ENCODE results near the gene ZNF524. TPM values are rescaled to one million over a fixed set of nuclear protein-coding genes. Genes with fewer than 3 reads are reported as not detected.

The ZNF524 gene
- total RNA-seq, 2 experiments from 2014 or later = 9.2 to 21.6 TPM

DNA sequence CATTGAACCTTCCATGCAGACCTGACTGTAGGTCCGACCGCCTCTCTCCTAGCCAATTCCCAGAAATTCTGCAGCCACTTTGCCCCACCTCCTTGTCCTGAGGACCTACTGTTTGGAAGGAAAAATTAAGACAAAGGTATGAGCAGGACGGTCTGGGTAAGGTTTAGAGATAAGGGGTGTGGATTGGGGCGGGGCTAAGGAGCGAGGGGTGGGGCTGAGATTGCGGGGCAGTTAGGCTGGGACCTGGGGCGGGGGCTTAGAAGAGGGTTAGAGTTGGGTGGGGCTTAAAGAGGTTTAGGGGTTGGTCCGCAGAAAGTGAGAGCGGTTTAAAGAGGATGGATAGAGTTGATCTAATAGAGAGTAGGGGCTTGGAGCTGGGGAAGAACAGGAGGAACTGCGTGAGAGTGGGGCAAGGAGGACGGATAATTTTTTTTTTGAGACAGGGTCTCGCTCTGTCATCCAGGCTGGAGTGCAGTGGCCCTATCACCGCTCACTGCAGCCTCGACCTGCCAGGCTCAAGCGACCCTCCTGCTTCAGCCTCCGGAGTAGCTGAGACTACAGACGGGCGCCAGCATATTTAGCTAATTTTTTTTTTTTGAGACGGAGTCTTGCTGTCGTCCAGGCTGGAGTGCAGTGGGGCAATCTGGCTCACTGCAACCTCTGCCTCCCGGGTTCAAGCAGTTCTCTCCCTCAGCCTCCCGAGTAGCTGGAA is 3.6 kb downstream of the ZNF524 start:
- Histone ChIP-seq H3K4me2 (ENCODE audit: low read length) (peak overlapping the region; percentile 99), H4K20me1 (ENCODE audit: insufficient read depth, low read length) (no peaks in the 10 kb centered on the region), H3K79me2 (ENCODE audit: insufficient read depth, low read depth, low read length) (peaks cover 19% of the 10 kb centered on the region), H3K36me3 (ENCODE audit: insufficient read depth, low read length) (peaks cover 13% of the 10 kb centered on the region; the same call in 1 of the 2 replicates), H3K4me1 (ENCODE audit: insufficient read depth, low read length, poor library complexity, severe bottlenecking) (peaks cover 38% of the 10 kb centered on the region), H2AFZ (ENCODE audit: low read length) (no peak overlapping the region), H3K27ac (ENCODE audit: low read depth, low read length, poor library complexity, severe bottlenecking) (peak overlapping the region; percentile 97), H3K4me3 (ENCODE audit: low read depth, low read length, poor library complexity, severe bottlenecking) (peak overlapping the region; percentile 95), H3K9me3 (ENCODE audit: low read length) (no peaks in the 10 kb centered on the region), H3K9me2 (ENCODE audit: insufficient read depth, low read length) (no peaks in the 10 kb centered on the region)
- POLR2A ChIA-PET = interaction anchor here (0.6 to 0.7 kb wide), 3 partner anchors 142 to 589 kb away, joined by 3 read pairs; no protein-coding TSS in a partner anchor
- intact Hi-C loops (cut with micrococcal nuclease; ENCODE audit: unreplicated experiment) = no loop called here
- CTCF ChIA-PET (ENCODE audit: unreplicated experiment) = no interaction called here
- DNase-seq (ENCODE audit: low spot score) = no peak
- no TSS peak for BruUV-seq (replicated peaks)
- TF ChIP-seq EZH2phosphoT487 (IDR thresholded peaks at IDR 0.05; ENCODE audit: borderline replicate concordance, low read depth, low read length) = no peak
- TF ChIP-seq, protein P1, sequence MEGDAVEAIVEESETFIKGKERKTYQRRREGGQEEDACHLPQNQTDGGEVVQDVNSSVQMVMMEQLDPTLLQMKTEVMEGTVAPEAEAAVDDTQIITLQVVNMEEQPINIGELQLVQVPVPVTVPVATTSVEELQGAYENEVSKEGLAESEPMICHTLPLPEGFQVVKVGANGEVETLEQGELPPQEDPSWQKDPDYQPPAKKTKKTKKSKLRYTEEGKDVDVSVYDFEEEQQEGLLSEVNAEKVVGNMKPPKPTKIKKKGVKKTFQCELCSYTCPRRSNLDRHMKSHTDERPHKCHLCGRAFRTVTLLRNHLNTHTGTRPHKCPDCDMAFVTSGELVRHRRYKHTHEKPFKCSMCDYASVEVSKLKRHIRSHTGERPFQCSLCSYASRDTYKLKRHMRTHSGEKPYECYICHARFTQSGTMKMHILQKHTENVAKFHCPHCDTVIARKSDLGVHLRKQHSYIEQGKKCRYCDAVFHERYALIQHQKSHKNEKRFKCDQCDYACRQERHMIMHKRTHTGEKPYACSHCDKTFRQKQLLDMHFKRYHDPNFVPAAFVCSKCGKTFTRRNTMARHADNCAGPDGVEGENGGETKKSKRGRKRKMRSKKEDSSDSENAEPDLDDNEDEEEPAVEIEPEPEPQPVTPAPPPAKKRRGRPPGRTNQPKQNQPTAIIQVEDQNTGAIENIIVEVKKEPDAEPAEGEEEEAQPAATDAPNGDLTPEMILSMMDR (conservative IDR thresholded peaks at IDR 0.05; ENCODE audit: low read length) = no peak

DNA sequence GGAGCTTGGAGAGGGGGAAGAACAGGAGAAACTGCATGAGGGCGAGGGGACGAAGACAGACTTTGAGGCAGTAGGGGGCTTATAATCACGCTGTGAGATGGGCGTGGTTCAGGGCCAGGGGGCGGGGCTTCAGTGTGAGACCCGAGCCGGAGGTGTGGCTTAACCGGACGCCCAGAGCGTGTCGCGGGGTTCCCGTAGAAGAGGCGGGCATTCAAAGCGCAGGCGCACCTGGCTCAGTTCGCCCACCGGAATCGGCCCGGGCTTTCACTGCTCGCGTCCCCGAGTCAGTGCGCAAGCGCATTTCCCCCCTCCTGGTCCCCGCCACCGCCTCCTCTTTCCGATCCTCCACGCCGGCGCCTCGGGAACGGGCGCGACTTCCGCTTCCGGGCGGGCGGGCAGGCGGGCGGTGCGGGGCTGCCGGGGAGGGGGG is 5.1 kb downstream of the ZNF524 start:
- Histone ChIP-seq H3K4me2 (ENCODE audit: low read length) (peak overlapping the region; percentile 99), H3K4me1 (ENCODE audit: insufficient read depth, low read length, poor library complexity, severe bottlenecking) (peaks cover 37% of the 10 kb centered on the region), H3K27ac (ENCODE audit: low read depth, low read length, poor library complexity, severe bottlenecking) (peak overlapping the region; percentile 97), H3K4me3 (ENCODE audit: low read depth, low read length, poor library complexity, severe bottlenecking) (peak overlapping the region; percentile 95), H3K9me3 (ENCODE audit: low read length) (no peaks in the 10 kb centered on the region), H2AFZ (ENCODE audit: low read length) (peak overlapping the region; percentile 54; the same call in 1 of the 2 replicates), H4K20me1 (ENCODE audit: insufficient read depth, low read length) (no peaks in the 10 kb centered on the region), H3K79me2 (ENCODE audit: insufficient read depth, low read depth, low read length) (peaks cover 20% of the 10 kb centered on the region), H3K9me2 (ENCODE audit: insufficient read depth, low read length) (no peaks in the 10 kb centered on the region), H3K36me3 (ENCODE audit: insufficient read depth, low read length) (peaks cover 27% of the 10 kb centered on the region)
- intact Hi-C loops (cut with micrococcal nuclease; ENCODE audit: unreplicated experiment) = no loop called here
- no TSS peak for BruUV-seq (replicated peaks)
- CTCF ChIA-PET (ENCODE audit: unreplicated experiment) = no interaction called here
- peak; percentile 98 for DNase-seq (ENCODE audit: low spot score)
- POLR2A ChIA-PET = no interaction called here
- no peak for TF ChIP-seq EZH2phosphoT487 (IDR thresholded peaks at IDR 0.05; ENCODE audit: borderline replicate concordance, low read depth, low read length)
- TF ChIP-seq, protein P1 (conservative IDR thresholded peaks at IDR 0.05; ENCODE audit: low read length) = no peak

All from OCI-LY7 (cell line).